GM19025 (cell line): ENCODE data around the gene GNB2.

Experiments used
- ATAC-seq: cut with Tn5 transposase; IDR thresholded peaks from one replicate; pipeline ENCODE4 v1.9.1; 2021; ENCODE audit warnings: mild to moderate bottlenecking, low read depth, moderate library complexity; ENCODE audit not compliant: unreplicated experiment

Gene GNB2

GRCh38 chr7:100673302-100673941, at the start of gene GNB2:
GNB2 (plus strand) TSS chr7:100673740; CDS start chr7:100676266, 2,526 bp downstream.
- ATAC-seq, result peak; percentile 60

DNA sequence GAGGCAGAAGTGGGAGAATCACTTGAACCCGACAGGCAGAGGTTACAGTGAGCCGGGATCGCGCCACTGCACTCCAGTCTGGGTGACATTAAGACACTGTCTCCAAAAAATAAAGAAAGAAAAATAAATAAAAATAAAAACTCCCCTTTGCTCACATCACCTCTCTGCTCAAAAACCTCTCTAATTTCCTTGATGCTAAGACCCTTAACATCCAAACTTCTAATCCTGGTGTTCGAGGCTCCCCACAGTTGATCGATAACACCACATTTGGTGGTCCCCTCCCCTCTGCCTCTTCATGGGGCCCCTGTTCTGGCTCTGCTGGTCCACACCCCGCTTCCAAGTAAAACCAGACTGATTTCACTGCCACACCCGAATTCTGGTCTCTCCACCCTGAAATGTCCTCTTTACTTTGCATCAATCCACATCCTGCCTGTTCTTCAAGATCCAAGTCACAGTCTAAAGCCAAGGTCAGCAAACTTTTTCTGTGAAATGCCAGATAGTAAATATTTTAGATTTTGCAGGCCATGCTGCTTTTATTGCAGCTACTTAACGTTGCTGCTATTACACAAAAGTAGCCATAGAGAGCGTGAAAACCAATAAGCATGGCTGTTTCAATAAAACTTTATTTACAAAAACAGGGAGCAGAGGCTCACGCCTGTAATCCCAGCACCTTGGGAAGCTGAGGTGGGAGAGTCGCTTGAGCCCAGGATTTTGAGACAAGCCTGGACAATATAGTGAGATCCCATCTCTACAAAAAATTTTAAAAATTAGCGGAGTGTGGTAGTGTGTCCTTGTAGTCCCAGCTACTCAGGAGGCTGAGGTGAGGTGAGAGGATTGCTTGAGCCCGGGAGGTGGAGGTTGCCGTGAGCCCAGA, 49.4 kb upstream of the GNB2 start:
- ATAC-seq, result no peak

DNA sequence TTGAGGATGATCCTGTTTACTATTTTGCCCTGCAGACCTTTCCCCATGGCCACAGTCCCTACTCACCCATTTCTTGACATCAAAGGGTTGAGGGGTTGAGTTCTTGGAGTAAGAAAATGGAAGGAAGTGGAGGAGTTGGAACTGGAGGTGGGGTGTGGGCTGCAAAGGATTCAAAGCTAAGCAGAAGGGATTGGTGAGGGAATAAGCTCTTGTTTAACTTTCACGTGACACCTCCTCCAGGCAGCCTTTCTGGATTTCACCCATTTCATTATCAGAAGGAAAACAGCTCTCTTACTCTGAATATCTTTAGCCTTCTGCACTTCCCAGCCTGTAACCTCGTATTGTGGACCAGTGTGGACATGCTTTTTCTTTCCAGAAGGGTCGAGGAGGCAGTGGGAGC, 47.5 kb upstream of the GNB2 start:
- no peak for ATAC-seq

DNA sequence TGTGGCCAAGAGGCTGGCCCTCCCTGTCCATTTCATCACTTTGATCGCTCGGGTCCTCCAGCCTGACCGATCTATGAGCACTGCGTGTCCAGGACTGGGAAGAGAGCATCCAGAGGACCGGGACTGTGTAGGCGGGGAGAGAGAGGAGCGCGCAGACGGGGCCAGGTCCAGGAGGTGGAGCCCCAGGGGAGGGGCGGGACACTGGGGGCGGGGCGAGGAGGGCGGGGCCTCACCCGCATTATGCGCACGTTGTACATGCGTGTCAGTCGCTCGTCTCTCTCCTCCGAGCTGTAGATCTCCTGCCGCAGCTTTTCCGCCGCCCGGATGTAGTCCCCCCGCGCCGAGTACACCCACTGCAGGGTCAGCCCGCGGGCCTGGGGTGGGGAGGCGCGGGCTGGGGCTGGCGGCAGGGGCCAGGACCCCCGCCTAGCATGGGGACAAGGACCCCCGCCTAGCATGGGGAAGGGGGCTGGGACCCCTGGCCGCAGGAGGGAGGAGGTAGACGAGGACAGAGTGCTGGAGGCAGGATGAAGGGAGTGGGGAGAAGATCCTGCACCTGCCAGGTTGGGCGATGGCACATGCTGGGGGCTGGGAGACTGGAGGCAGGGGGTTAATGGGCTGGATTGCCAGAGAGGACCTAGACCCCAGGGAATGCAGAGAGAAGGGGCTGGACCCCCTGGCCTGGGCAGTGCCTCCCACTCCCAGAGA, 46.9 kb upstream of the GNB2 start:
- ATAC-seq, result peak; percentile 81

DNA sequence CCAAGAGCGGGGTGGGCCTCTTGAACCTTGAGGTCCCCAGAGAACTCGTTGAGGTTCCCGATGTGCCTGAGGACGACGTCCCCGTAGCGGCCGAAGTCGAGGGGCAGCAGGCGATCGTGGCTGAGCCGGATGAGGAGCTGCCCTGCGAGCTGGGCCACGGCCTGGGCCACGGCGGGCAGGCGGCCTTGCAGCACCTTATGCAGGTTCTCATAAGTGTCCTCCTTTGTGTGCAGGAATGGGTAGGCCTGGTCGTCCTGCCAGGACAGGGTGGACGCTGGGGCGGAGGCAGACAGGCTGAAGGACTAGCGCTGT, 46.3 kb upstream of the GNB2 start:
- ATAC-seq, result no peak

DNA sequence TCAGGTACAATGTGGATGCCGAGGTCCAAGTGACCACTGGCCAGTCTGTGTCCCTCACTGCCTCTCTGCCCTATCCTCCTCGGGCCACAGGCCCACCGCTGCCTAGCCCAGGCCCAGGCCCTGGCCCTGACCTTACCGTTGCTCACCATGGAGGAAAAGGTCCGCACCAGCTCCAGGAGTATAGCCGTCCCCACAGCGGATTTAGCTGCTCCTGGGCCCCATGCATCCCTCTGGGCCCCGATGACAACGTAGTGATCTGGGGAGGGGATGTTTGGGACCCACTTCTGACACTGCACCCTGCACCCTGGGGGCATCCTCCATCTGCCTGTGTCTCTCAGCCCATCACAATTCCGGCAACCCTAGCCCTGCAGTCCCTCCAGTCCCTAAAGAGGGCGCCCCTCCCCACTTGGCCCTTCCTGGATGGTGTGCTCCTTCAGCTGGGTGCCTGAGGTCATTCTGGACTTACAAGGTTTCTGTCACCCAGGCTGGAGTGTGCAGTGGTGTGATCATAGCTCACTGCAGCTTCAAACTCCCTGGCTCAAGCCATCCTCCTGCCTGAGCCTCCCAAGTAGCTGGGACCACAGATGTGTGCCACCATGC, 44.3 kb upstream of the GNB2 start:
- ATAC-seq, result no peak

GRCh38 chr7:100630066-100630465, 43.5 kb upstream of the GNB2 start:
- no peak for ATAC-seq

GRCh38 chr7:100632951-100633717, 40.4 kb upstream of the GNB2 start:
- ATAC-seq, result no peak

GRCh38 chr7:100639995-100640516, 33.5 kb upstream of the GNB2 start:
- no peak for ATAC-seq

DNA sequence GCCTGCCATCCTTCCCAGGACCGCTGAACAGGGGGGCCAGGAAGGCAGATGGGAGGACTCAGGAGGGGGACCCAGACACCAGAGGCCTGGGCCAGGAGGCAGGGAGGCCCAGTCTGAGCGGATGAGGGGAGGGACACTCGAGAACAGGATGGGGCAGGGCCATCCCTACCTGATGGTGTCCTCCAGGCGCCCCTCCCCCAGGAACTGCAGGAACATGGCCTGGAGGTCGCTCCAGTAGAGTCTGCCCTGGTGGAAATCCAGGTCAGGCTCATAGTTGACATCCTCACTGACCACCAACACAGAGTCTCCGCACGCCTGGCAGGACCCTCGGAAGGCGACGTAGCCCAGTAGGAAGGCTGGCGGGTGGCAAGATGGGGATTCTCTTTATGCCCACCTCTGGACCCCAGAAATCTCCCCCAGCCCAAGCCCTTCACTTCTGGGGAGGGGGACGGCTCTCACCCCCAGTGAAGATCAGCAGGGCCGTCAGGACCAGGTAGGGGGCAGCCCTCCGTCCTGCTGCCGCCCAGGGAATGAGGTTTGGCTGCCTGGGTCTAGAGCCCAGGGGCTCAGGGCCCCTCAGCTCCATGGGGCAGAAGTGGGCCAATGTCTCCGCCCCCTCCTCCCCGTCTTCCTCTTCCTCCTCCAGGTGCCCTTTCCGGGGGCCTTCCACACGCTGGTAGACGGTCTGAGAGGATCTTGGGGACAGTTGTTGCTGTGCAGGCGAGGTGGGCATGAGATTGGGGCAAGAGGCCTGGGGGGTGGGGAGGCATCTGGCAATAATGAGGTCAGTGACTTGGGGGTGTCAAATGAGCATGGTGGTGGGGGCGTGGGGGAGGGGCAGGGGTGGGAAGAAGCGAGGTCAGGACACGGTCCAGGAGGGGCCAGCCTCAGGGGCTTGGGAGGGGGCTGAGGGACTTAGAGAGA, 32.8 kb upstream of the GNB2 start:
- ATAC-seq, result no peak

- ATAC-seq, result no peak
Observed at GRCh38 chr7:100641463-100641859, 32.1 kb upstream of the GNB2 start, which contains the start of gene TFR2. TFR2 (minus strand) TSS chr7:100641552; CDS start chr7:100641509, 43 bp downstream.

DNA sequence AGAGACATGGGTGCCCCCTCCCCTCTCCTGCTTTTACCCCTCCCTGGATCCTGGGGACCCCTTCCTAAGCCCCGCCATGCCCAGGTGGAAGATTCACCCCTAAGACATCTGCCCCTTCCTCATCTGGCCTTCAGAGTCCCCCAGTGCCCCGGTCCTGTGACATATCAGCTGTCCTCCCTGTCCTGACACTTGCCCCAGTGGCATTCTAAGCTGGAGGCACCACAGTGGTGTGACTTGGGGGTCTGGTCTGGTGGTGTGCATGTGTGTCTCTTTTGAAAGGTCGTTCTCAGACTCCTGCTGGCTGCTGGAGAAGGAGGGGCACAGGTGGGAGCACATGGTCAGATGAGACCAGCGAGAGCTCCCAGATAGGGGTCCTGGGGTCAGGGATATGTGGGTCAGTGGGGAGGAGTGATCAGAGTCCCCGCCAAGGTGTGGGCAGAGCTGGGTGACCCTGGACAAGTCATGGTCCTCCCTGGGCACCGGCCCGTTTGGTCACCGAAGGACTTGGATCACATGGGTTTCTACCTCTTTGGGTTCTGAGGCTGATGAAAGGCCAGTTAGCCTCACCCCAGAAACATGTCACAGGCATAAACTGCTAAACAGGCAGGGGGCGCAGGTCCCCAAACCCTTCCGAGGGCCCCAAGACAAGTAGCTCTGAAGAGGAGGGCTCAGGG, 31.5 kb upstream of the GNB2 start:
- ATAC-seq, result no peak

GRCh38 chr7:100642534-100642907, 31.0 kb upstream of the GNB2 start:
- no peak for ATAC-seq

DNA sequence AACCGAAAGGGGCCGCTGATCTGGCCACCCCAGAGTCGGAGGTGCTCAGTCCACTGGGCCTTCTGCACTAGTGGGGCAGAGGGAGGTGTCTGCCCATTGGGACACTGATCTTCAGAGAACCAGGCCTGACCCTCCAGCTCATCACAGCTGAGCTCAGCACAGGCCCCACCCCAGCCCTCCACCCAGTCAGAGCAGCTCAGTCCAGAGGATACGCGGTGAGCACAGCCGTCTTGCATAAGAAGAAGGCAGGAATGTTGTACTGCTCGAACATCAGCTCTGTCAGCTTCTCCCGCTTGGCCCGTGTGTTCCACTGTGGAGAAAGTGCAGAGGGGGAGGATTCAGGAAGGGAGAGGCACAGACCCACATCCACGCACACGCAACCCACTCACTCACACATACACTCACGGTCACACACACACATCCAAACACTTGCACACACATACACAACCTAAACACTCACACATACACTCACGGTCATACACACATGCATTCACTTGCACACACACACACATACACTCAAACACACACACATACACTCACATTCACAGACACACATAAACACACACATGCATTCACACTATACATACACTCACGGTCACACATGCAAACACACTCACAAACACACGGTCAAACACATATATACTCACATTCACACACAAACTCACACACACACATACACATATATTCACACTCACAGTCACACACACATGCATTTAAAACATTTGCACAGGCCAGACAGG, 23.5 kb upstream of the GNB2 start:
- ATAC-seq, result no peak

DNA sequence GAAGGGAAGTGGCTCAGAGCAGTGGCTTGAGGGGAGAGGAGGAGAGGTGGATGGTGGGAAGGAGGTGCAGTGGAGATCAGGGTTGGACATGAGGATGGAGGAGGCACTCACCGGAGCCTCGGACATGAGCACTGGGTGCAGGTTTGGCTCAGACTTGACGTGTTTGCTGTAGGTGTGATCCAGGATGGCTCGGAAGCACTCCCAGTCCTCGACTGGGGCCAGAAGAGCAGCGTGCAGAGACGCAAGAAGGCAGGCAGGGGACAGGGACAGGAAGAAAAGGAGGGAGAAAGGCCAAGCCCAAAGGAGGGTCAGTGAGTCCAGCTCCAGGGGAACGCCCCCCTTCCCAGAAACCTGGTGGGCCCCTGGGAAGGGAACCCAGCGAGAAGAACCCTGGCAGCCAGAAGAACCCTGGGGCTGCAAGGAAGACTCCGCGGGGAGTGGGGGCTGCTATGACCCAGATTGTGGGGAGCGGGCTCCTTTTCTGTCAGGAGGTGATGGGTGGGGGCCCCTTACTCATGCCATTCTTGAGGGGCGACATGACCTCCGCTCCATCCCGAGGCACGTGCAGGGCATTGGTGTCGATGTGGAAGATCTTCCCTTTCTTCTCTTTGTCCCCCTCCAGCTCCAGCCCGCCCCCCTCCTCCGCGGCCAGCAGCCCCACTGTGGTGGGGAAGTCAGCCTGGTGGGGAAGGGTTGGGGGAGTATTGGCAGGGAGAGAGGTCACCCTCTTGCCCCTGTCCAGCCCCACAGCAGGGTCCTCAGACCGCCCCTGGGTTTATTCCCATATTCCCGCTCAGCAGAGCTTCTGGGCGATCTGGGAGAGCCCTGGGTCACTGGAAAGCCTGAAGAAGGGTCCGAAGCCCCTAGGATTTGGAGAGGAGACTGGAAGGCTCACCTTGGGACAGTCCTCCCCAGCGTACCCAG, 18.4 kb upstream of the GNB2 start:
- no peak for ATAC-seq

- no peak for ATAC-seq
Observed at GRCh38 chr7:100655908-100656674, 17.4 kb upstream of the GNB2 start, which contains the start of gene ACTL6B. ACTL6B (minus strand) TSS chr7:100656448; CDS start chr7:100656354, 94 bp downstream.
